Breast epithelium (tissue), 4 donors: Measurements from ENCODE around the gene ZNF878. TPM values are rescaled to one million over a fixed set of nuclear protein-coding genes. Genes with fewer than 3 reads are reported as not detected.

ENCODE experiments used
- DNase-seq, 2 donors: peaks; one replicate each; pipeline ENCODE4 v3.0.0-alpha.2; 2019; ENCODE audit warnings: low spot score in 2 of 2
- H3K27ac ChIP-seq, 2 donors: fragments of 200-600 bp; sonication (generic) in 1 of 2; one replicate each; pipeline ENCODE4 v1.5.1; 2016 to 2019; ENCODE audit warnings: mild to moderate bottlenecking in 1 of 2
- H3K27me3 ChIP-seq, 2 donors: fragments of 200-600 bp; sonication (generic) in 1 of 2; one replicate each; pipeline versions ENCODE4 v1.5.1 to v1.6.0; 2017 to 2019; ENCODE audit warnings: control low read depth in 1 of 2, mild to moderate bottlenecking in 1 of 2
- H3K36me3 ChIP-seq: fragments of 200-600 bp; one replicate; pipeline ENCODE4 v1.5.1; 2019
- H3K4me1 ChIP-seq, 2 donors: fragments of 200-600 bp; sonication (generic); one replicate each; pipeline ENCODE4 v1.5.1; 2016 to 2019; ENCODE audit warnings: control low read depth in 1 of 2
- H3K4me3 ChIP-seq, 3 donors: fragments of 200-600 bp; sonication (generic); 1 replicate in 2 of 3; 2 replicates in 1 of 3; pipeline ENCODE4 v1.5.1; 2016 to 2019; ENCODE audit warnings: mild to moderate bottlenecking in 3 of 3, moderate library complexity in 2 of 3
- H3K9me3 ChIP-seq, 2 donors: fragments of 200-600 bp; sonication (generic) in 1 of 2; one replicate each; pipeline ENCODE4 v1.5.1; 2016 to 2019; ENCODE audit warnings: control low read depth in 1 of 2
- CTCF ChIP-seq, 3 donors: fragments of 450-650 bp; IDR thresholded peaks; one replicate each; pipeline ENCODE4 v1.5.1; 2016 to 2017; ENCODE audit warnings: antibody characterized with exemption in 3 of 3, mild to moderate bottlenecking in 3 of 3, moderate library complexity in 3 of 3
- POLR2A ChIP-seq: fragments of 450-650 bp; IDR thresholded peaks from one replicate; pipeline ENCODE4 v1.6.1; 2016; ENCODE audit warnings: antibody characterized with exemption, mild to moderate bottlenecking, moderate library complexity
- POLR2AphosphoS5 ChIP-seq, 3 donors: sonication (generic); formaldehyde crosslinking; IDR thresholded peaks; one replicate each; pipeline ENCODE4 v1.6.1; 2017; ENCODE audit warnings: antibody characterized with exemption in 3 of 3
- intact Hi-C: fragments of 100-400 bp; cut with DNase I; formaldehyde crosslinking; loops from one replicate; pipeline ENCODE4 v1.15.1; 2023; ENCODE audit warnings: low total_unique reads
- total RNA-seq, 3 donors: library from RNA; depleted of rRNA; stranded (reverse); fragments of >200 nt; gene quantifications; one replicate each; pipeline ENCODE4 v1.1.0, GENCODE V29; 2016

Gene ZNF878
- total RNA-seq, 3 donors from 2014 or later, result 0.33 to 0.88 TPM; not detected in 1

- Histone ChIP-seq H3K27ac (no peak overlapping the region), H3K9me3 (peaks cover 17 to 37% of the 10 kb centered on the region in 2 donors), H3K4me3 (no peak overlapping the region), H3K36me3 (no peaks in the 10 kb centered on the region), H3K4me1 (no peaks in the 10 kb centered on the region), H3K27me3 (no peaks in the 10 kb centered on the region)
- TF ChIP-seq POLR2A, result no peak
- TF ChIP-seq CTCF (IDR thresholded peaks at IDR 0.05), result no peak
- no peak for TF ChIP-seq POLR2AphosphoS5 (IDR thresholded peaks at IDR 0.05)
- intact Hi-C loops, result no loop called here
- DNase-seq, result no peak
Observed at GRCh38 chr19:12043752-12044422, 8.9 kb downstream of the ZNF878 start.

- Histone ChIP-seq H3K4me1 (no peaks in the 10 kb centered on the region), H3K4me3 (no peak overlapping the region), H3K27ac (no peak overlapping the region), H3K9me3 (peaks cover 17 to 37% of the 10 kb centered on the region in 2 donors), H3K36me3 (no peaks in the 10 kb centered on the region), H3K27me3 (no peaks in the 10 kb centered on the region)
- DNase-seq, result no peak
- TF ChIP-seq CTCF (IDR thresholded peaks at IDR 0.05), result no peak
- TF ChIP-seq POLR2A, result no peak
- no peak for TF ChIP-seq POLR2AphosphoS5 (IDR thresholded peaks at IDR 0.05)
- intact Hi-C loops, result no loop called here
Observed at GRCh38 chr19:12042893-12043292, 9.9 kb downstream of the ZNF878 start.

GRCh38 chr19:12035220-12036172 lies 17.3 kb downstream of the ZNF878 start, which contains the start of gene ZNF433:
Gene ZNF433, minus strand, starts transcription at chr19:12035679. Its CDS starts 140 bp downstream, at chr19:12035539.
- peaks cover 0 to 7% of the 10 kb centered on the region in 2 donors for H3K4me1 ChIP-seq
- peak within 1 kb of the TSS; percentile 96 to 97 for H3K27ac ChIP-seq
- H3K36me3 ChIP-seq, result no peaks in the 10 kb centered on the region
- no peaks in the 10 kb centered on the region for H3K27me3 ChIP-seq
- no peaks in the 10 kb centered on the region for H3K9me3 ChIP-seq
- intact Hi-C loops, result no loop called here
- peak within 1 kb of the TSS; percentile 82 to 84 (median 83) for H3K4me3 ChIP-seq
- TF ChIP-seq CTCF (IDR thresholded peaks at IDR 0.05) (peak in 1 of 3 donors; percentile 9), POLR2AphosphoS5 (IDR thresholded peaks at IDR 0.05) (peak; percentile 54 to 87 (median 73)), POLR2A (peak; percentile 64)
- DNase-seq, result peak; percentile 97 to 98

- intact Hi-C loops, result no loop called here
- no peaks in the 10 kb centered on the region for H3K36me3 ChIP-seq
- H3K27ac ChIP-seq, result peak overlapping the region; percentile 96 to 97
Observed at GRCh38 chr19:12034620-12035019, 18.1 kb downstream of the ZNF878 start.

More at GRCh38 chr19:12034620-12035019, 18.1 kb downstream of the ZNF878 start:
- H3K27me3 ChIP-seq, result no peaks in the 10 kb centered on the region
- H3K9me3 ChIP-seq, result no peaks in the 10 kb centered on the region
- H3K4me3 ChIP-seq, result peak overlapping the region; percentile 82 to 84 (median 83)
- peaks cover 0 to 7% of the 10 kb centered on the region in 2 donors for H3K4me1 ChIP-seq
- no peak for DNase-seq
- TF ChIP-seq POLR2AphosphoS5 (IDR thresholded peaks at IDR 0.05) (no peak), POLR2A (no peak), CTCF (IDR thresholded peaks at IDR 0.05) (no peak)
